Subcutaneous adipose tissue (tissue), 4 donors: ENCODE measurements around the gene AGBL1. TPM values are rescaled to one million over a fixed set of nuclear protein-coding genes. Genes with fewer than 3 reads are reported as not detected.

ENCODE experiments used
- total RNA-seq, 4 donors: library from RNA; depleted of rRNA; stranded (reverse); fragments of >200 nt; gene quantifications; one replicate each; pipeline ENCODE4 v1.1.0, GENCODE V29; 2016
- TF ChIP-seq, protein P1 (sequence below): fragments of 450-650 bp; IDR thresholded peaks from one replicate; pipeline ENCODE4 v1.5.1; 2016; ENCODE audit warnings: low read depth, mild to moderate bottlenecking, control low read depth, antibody characterized with exemption, moderate library complexity

Gene AGBL1
- total RNA-seq, 4 donors from 2014 or later: not detected

DNA sequence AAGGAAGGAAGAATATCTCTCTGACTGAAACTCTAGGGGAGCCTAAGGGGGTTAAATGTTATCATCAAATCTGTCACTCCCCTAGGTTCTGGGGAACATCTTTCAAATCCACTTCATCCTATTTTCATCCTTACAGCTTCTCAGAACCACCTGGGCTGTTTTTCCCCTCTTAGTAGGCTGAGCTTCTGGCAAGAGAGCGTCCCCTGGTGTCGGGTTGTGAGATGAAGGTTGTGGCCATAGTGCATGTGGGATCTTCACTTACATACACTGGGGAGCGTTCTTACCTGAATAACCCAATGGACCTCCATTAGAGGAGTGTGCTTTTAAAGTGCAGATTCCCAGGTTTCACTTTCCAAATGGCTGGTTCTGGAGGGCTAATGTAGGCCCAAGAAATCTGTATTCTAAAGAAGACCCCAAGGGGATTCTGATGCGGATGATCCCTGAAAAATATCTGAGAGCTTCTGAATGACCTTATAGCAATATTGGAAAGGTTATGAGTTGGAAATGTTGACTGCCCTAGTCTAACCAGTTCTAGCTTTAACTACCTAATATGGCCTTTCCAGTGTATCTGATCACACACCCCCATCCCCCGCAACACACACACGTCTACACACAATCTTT is 663.7 kb downstream of the AGBL1 start:
- TF ChIP-seq, protein P1, sequence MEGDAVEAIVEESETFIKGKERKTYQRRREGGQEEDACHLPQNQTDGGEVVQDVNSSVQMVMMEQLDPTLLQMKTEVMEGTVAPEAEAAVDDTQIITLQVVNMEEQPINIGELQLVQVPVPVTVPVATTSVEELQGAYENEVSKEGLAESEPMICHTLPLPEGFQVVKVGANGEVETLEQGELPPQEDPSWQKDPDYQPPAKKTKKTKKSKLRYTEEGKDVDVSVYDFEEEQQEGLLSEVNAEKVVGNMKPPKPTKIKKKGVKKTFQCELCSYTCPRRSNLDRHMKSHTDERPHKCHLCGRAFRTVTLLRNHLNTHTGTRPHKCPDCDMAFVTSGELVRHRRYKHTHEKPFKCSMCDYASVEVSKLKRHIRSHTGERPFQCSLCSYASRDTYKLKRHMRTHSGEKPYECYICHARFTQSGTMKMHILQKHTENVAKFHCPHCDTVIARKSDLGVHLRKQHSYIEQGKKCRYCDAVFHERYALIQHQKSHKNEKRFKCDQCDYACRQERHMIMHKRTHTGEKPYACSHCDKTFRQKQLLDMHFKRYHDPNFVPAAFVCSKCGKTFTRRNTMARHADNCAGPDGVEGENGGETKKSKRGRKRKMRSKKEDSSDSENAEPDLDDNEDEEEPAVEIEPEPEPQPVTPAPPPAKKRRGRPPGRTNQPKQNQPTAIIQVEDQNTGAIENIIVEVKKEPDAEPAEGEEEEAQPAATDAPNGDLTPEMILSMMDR: no peak

DNA sequence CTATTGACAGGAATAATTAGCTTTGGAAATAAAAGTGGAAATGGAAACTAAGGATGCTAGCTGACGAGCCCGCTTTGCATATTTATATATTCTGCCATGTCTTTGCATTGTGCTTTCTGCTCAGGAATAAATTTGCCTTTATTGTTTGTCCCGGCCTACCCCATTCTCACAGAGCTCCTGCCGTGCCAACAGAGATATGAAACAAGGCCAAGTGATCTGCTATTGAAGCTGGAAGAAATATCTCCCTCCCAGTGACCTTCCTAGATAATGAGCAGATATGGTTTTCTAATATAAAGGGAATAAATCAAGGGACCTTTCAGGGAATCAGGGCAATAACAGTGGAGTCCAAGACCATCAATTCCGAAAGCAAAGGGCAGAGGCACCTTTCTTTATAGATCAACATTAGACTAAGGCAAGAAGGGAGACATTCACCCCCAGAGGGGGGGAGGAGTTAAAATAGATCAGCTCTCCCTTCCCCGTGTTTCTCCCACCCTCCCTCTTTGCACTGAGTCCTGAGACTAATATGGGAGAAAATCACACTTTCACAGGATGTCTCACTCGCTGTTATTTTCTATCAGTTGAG is 664.6 kb downstream of the AGBL1 start:
- TF ChIP-seq, protein P1: no peak

DNA sequence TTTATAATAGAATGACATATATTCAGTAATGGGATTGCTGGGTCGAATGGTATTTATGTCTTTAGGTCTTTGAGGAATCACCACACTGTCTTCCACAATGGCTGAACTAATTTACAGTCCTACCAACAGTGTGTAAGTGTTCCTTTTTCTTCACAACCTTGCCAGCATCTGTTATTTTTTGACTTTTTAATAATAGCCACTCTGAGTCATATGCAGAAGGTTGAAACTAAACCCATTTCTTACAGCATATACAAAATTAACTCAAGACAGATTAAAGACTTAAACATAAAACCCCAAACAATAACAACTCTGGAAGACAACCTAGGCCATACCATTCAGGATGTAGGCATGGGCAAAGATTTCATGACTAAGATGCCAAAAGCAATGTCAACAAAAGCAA is 671.4 kb downstream of the AGBL1 start:
- TF ChIP-seq, protein P1: no peak

DNA sequence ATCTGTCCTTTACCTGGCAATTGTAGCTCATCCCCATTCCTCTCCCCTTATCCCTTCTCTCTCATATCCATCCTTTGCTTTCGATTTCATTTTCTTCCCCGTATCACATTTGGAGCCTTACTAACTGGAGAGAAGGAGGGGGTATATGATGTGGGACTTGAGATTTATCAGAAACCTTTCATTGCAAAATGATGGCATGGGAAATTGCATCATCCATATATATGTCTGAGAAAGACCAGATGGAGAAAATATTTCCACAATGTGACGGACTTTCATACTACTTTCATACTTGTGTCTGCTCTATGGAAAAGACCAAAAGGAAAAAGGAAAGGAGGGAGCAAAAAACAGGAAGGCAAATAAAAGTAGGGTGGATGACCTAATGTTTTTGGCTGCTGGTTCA is 675.2 kb downstream of the AGBL1 start:
- TF ChIP-seq, protein P1: no peak

DNA sequence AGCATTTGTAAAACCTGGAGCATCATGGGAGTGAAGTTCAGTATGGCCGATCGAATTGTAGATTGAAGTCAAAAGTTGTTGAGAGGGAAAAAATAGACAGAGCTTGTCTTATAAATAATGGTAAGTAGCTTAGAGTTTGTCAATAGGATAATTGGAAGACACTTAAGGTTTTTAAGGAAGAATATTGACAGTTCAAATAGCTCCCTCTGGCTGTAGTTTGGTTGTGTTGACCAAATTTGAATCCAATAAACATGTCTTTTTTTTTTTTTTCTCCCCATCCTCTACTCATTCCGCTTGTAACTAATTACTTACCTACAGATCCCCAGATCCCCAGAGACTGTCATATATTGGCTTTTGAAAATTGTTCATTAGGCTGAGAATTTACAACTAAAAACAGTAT is 677.0 kb downstream of the AGBL1 start:
- TF ChIP-seq, protein P1: no peak

DNA sequence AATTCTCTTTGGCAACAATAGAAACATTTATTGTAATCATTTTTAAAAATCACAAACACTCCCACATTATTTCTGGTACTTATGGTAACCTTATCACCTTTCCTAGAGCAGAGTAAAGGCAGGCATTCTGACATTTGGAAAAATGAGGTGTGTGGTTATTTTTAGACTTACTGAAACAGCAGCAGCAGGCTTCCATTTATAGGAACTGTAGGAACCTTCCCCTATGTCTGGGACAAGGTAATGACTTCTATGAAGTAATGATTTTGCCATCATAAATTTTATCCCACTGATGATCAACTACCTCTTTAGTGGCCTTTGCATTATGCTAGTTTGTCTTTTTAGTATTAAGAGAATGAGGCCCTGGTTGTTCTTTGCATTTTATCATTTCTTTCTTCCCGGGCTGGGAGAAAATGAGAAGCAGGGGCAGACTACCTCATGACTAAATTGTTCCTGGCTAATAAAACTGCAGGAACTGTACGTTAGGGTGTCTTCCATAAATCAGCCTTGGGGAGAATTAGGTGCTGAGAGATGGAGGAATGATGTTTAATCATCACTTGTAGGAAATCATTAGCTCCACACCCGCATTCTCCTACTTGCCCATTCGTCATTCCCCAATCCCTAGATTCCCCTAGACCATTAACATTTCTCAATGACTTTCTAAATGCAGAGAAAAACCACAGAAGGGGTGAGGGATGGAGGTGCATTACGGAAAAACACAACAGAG is 680.3 kb downstream of the AGBL1 start:
- TF ChIP-seq, protein P1: no peak

DNA sequence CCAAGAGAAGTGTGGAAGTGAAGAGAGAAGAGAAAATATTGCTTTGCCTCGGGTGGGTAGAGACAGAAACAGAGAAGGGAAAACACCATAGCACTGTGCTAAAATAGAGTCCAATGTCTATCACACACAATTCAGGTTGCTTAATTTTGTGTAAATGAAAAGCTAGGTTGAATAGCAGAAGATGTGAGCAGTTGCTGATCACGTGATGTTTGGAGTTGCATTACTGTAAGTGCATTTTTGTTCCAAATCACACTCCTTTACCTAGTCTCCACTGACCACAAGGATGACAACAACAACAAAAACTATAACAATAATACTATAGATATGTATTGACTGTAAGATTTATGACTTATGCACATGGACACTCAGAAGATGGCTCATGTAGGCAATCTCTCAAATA is 683.2 kb downstream of the AGBL1 start:
- TF ChIP-seq, protein P1: no peak
